Retinal pigment epithelial cell (primary cell): Measurements from ENCODE around the gene MYL4.
"Not testable (repeated sequence)": the region's sequence is repeated elsewhere in the genome, so short reads cannot be mapped to it uniquely, and the experiment has no call there.

Experiments
- DNase-seq: peaks from one replicate; pipeline ENCODE4 v3.0.0-alpha.2; 2010; ENCODE audit warnings: low read depth
- H3K4me3 ChIP-seq: 2 replicates; pipeline ENCODE4 v1.5.1; 2011; ENCODE audit warnings: mild to moderate bottlenecking, low read length, control low read depth, moderate library complexity
- CTCF ChIP-seq: conservative IDR thresholded peaks from 2 replicates; pipeline ENCODE4 v1.5.1; 2011; ENCODE audit warnings: low read depth, low read length, control low read depth, inconsistent platforms

MYL4 gene

GRCh38 chr17:47208744-47209488 lies at the start of gene MYL4:
MYL4 (plus strand) TSS chr17:47209348; CDS start chr17:47209423, 75 bp downstream.
- DNase-seq: no peak
- H3K4me3 ChIP-seq: no peak within 1 kb of the TSS
- TF ChIP-seq CTCF: no peak

GRCh38 chr17:47162013-47162622 lies 47.0 kb upstream of the MYL4 start:
- H3K4me3 ChIP-seq: no peak overlapping the region
- DNase-seq: no peak
- TF ChIP-seq CTCF: no peak

- no peak overlapping the region for H3K4me3 ChIP-seq
- TF ChIP-seq CTCF: no peak
- no peak for DNase-seq
These were observed 44.9 kb upstream of the MYL4 start for GRCh38 chr17:47164263-47164662.

- TF ChIP-seq CTCF: no peak
- DNase-seq: no peak
- no peak overlapping the region for H3K4me3 ChIP-seq
These were observed 44.0 kb upstream of the MYL4 start for GRCh38 chr17:47165137-47165536.

GRCh38 chr17:47166854-47167253 lies 42.3 kb upstream of the MYL4 start:
- not testable (repeated sequence) for H3K4me3 ChIP-seq, DNase-seq

GRCh38 chr17:47168896-47169295 lies 40.3 kb upstream of the MYL4 start:
- H3K4me3 ChIP-seq, DNase-seq: not testable (repeated sequence)

GRCh38 chr17:47170710-47171109 lies 38.4 kb upstream of the MYL4 start:
- no peak overlapping the region for H3K4me3 ChIP-seq
- no peak for DNase-seq
- no peak for TF ChIP-seq CTCF
